GM12878 (cell line): ENCODE measurements around the gene CCDC88A. TPM values are rescaled to one million over a fixed set of nuclear protein-coding genes. Genes with fewer than 3 reads are reported as not detected.
A peak's percentile ranks its signal among the peaks of the same experiment; 100 is the strongest.

ENCODE experiments used
- BCL11A ChIP-seq: IDR thresholded peaks from 2 replicates; pipeline ENCODE4 v1.6.1; 2011; ENCODE audit warnings: low read depth, low read length
- CBX3 ChIP-seq: fragments of 200-600 bp; sonication (generic); IDR thresholded peaks from 2 replicates; pipeline ENCODE4 v1.6.1; 2016; ENCODE audit warnings: low read depth, borderline replicate concordance
- CREB1 ChIP-seq: IDR thresholded peaks from 2 replicates; pipeline ENCODE4 v1.6.1; 2012; ENCODE audit warnings: low read depth, mild to moderate bottlenecking, inconsistent platforms
- CTCF ChIP-seq, 3 experiments: IDR thresholded peaks in 2 of 3; conservative IDR thresholded peaks in 1 of 3; 2 replicates each; pipeline ENCODE4 v1.5.1; 2011; ENCODE audit warnings: low read depth in 3 of 3, low read length in 3 of 3, mild to moderate bottlenecking in 3 of 3, control low read depth in 2 of 3, moderate library complexity in 2 of 3, inconsistent platforms in 1 of 3, mixed read lengths in 1 of 3; ENCODE audit not compliant: control insufficient read depth in 2 of 3, insufficient read depth in 1 of 3; ENCODE audit errors: extremely low read depth in 1 of 3
- EP300 ChIP-seq, 2 experiments: fragments of 150-350 bp in 1 of 2; IDR thresholded peaks; 2 replicates each; pipeline ENCODE4 v1.6.1; 2011 to 2012; ENCODE audit warnings: low read depth in 2 of 2, low read length in 2 of 2, borderline replicate concordance in 1 of 2, improper control_type of control experiment in 1 of 2, inconsistent platforms in 1 of 2; ENCODE audit not compliant: control insufficient read depth in 1 of 2
- EZH2 ChIP-seq: IDR thresholded peaks from 2 replicates; pipeline ENCODE4 v1.6.1; 2012; ENCODE audit warnings: low read depth, mild to moderate bottlenecking, control low read depth, inconsistent platforms, low read length, borderline replicate concordance; ENCODE audit not compliant: control insufficient read depth
- HCFC1 ChIP-seq: fragments of 150-350 bp; IDR thresholded peaks from 2 replicates; pipeline ENCODE4 v1.6.1; 2014; ENCODE audit warnings: low read length
- HDGF ChIP-seq: fragments of 450-650 bp; IDR thresholded peaks from 2 replicates; pipeline ENCODE4 v1.6.1; 2016; ENCODE audit warnings: antibody characterized with exemption
- KLF5 ChIP-seq: fragments of 450-650 bp; IDR thresholded peaks from 2 replicates; pipeline ENCODE4 v1.6.1; 2014; ENCODE audit warnings: mild to moderate bottlenecking; ENCODE audit not compliant: partially characterized antibody
- MAX ChIP-seq: IDR thresholded peaks from 2 replicates; pipeline ENCODE4 v1.6.1; 2012; ENCODE audit warnings: low read depth, low read length, improper control_type of control experiment
- MEF2B ChIP-seq: fragments of 450-650 bp; IDR thresholded peaks from 2 replicates; pipeline ENCODE4 v1.6.1; 2018; ENCODE audit warnings: mild to moderate bottlenecking, moderate library complexity; ENCODE audit not compliant: partially characterized antibody, poor library complexity, severe bottlenecking
- PKNOX1 ChIP-seq: fragments of 450-650 bp; IDR thresholded peaks from 2 replicates; pipeline ENCODE4 v1.6.1; 2016; ENCODE audit warnings: mild to moderate bottlenecking
- POLR2AphosphoS5 ChIP-seq: IDR thresholded peaks from 2 replicates; pipeline ENCODE4 v1.6.1; 2011; ENCODE audit warnings: mild to moderate bottlenecking, low read length, inconsistent platforms
- POU2F2 ChIP-seq: IDR thresholded peaks from 3 replicates; pipeline ENCODE4 v1.6.1; 2011; ENCODE audit warnings: low read depth, mild to moderate bottlenecking, low read length, borderline replicate concordance
- RCOR1 ChIP-seq: conservative IDR thresholded peaks from 2 replicates; pipeline ENCODE4 v1.6.1; 2012; ENCODE audit warnings: low read depth, low read length, improper control_type of control experiment
- RELB ChIP-seq: fragments of 450-650 bp; IDR thresholded peaks from 2 replicates; pipeline ENCODE4 v1.6.1; 2017; ENCODE audit warnings: low read depth, mild to moderate bottlenecking, moderate library complexity
- RUNX3 ChIP-seq: IDR thresholded peaks from 2 replicates; pipeline ENCODE4 v1.6.1; 2012; ENCODE audit warnings: low read length, inconsistent platforms
- SMAD1 ChIP-seq: fragments of 450-650 bp; IDR thresholded peaks from 2 replicates; pipeline ENCODE4 v1.6.1; 2018; ENCODE audit warnings: mild to moderate bottlenecking, low read depth; ENCODE audit not compliant: partially characterized antibody
- SMAD5 ChIP-seq: IDR thresholded peaks from 2 replicates; pipeline ENCODE4 v1.6.1; 2016; ENCODE audit warnings: antibody characterized with exemption, low read depth
- SMARCA5 ChIP-seq: fragments of 450-650 bp; IDR thresholded peaks from 2 replicates; pipeline ENCODE4 v1.6.1; 2017; ENCODE audit warnings: mild to moderate bottlenecking
- SPI1 ChIP-seq: IDR thresholded peaks from 2 replicates; pipeline ENCODE4 v1.6.1; 2011; ENCODE audit warnings: low read depth, mild to moderate bottlenecking, low read length, moderate library complexity, borderline replicate concordance; ENCODE audit not compliant: insufficient read depth
- STAT3 ChIP-seq: IDR thresholded peaks from 2 replicates; pipeline ENCODE4 v1.6.1; 2011; ENCODE audit warnings: low read depth, low read length, improper control_type of control experiment
- TBL1XR1 ChIP-seq: IDR thresholded peaks from 2 replicates; pipeline ENCODE4 v1.6.1; 2012; ENCODE audit warnings: low read depth, low read length, improper control_type of control experiment
- USF2 ChIP-seq: IDR thresholded peaks from 2 replicates; pipeline ENCODE4 v1.6.1; 2011; ENCODE audit warnings: low read depth, low read length, improper control_type of control experiment, borderline replicate concordance
- ZSCAN29 ChIP-seq: fragments of 450-650 bp; IDR thresholded peaks from 2 replicates; pipeline ENCODE4 v1.6.1; 2017; ENCODE audit warnings: mild to moderate bottlenecking, moderate library complexity
- polyA plus RNA-seq, 11 experiments: library from polyadenylated mRNA; depleted of rRNA in 4 of 11; unstranded in 6 of 11; stranded (reverse) in 5 of 11; fragments of >200 nt; fragmentation: Nextera tagmentation in 4 of 11; fragmentation: Illumina TruSeq in 1 of 11; extraction: Ambion mirVana in 4 of 11; extraction: Trizol in 1 of 11; gene quantifications; 1 replicate in 1 of 11; 2 replicates in 10 of 11; pipeline versions ENCODE4 v1.2.1 to v1.2.3, GENCODE V29; 2011 to 2016; ENCODE audit warnings: inconsistent platforms in 2 of 11, missing spikeins in 2 of 11, low read depth in 1 of 11
- total RNA-seq, 4 experiments: library from RNA; depleted of rRNA in 3 of 4; stranded (reverse); fragments of >200 nt in 3 of 4; fragmentation: Illumina TruSeq in 1 of 4; extraction: Trizol in 1 of 4; gene quantifications; 2 replicates each; pipeline versions ENCODE4 v1.2.1 to v1.2.3, GENCODE V29; 2013 to 2021

The CCDC88A gene
- total and polyA plus RNA-seq, 10 of the 15 experiments (the other 5 are each of a cell fraction or from before 2014, with no cell fraction given): 1.8 to 71.6 (median 45.9) TPM

GRCh38 chr2:55419679-55420438 is at the start of gene CCDC88A (continued):
- TF ChIP-seq PKNOX1: no peak
- TF ChIP-seq USF2: no peak
- peak; percentile 52; the same call in 1 of the 2 replicates for TF ChIP-seq SMAD5
- no peak for TF ChIP-seq SPI1
- TF ChIP-seq CREB1: peak; percentile 80; the same call in 1 of the 2 replicates
- TF ChIP-seq EZH2: no peak
- TF ChIP-seq SMAD1: no peak
- TF ChIP-seq SMARCA5: peak; percentile 80; the same call in 1 of the 2 replicates
- TF ChIP-seq STAT3: no peak
- TF ChIP-seq RUNX3: peak; percentile 87
- peak in 1 of 3 experiments; percentile 15; a peak in 1 of 6 replicates for TF ChIP-seq CTCF (IDR thresholded peaks at IDR 0.05 in 2 of 3, conservative IDR thresholded peaks at IDR 0.05 in 1 of 3; ENCODE audit: control insufficient read depth in 2 of 3, extremely low read depth in 1 of 3, insufficient read depth in 1 of 3, low read depth in 3 of 3, low read length in 3 of 3)
- TF ChIP-seq MAX: peak; percentile 52; the same call in 1 of the 2 replicates
- 0 out of 2 replicates have a peak, but pooled peaks have one; percentile 21 for TF ChIP-seq RCOR1
- no peak for TF ChIP-seq TBL1XR1
- TF ChIP-seq HCFC1: no peak; the same call in 1 of the 2 replicates
- TF ChIP-seq MEF2B: no peak
- TF ChIP-seq ZSCAN29: peak; percentile 52; the same call in 1 of the 2 replicates
- no peak for TF ChIP-seq EP300 (IDR thresholded peaks at IDR 0.05; ENCODE audit: borderline replicate concordance in 1 of 2, control insufficient read depth in 1 of 2, low read depth in 2 of 2, low read length in 2 of 2)
- TF ChIP-seq POLR2AphosphoS5: peak; percentile 77
- TF ChIP-seq RELB: no peak
- no peak for TF ChIP-seq KLF5
- TF ChIP-seq BCL11A: no peak
- no peak for TF ChIP-seq CBX3
- peak; percentile 37; the same call in 1 of the 3 replicates for TF ChIP-seq POU2F2
- TF ChIP-seq HDGF: no peak
